Transverse colon (tissue), 4 donors: ENCODE results near the gene DYNLL1.

Experiments
- POLR2A ChIP-seq: fragments of 450-650 bp; IDR thresholded peaks from one replicate; pipeline ENCODE4 v1.6.1; 2016; ENCODE audit warnings: antibody characterized with exemption, mild to moderate bottlenecking, moderate library complexity
- POLR2AphosphoS5 ChIP-seq, 3 donors: sonication (generic); formaldehyde crosslinking; IDR thresholded peaks; one replicate each; pipeline ENCODE4 v1.6.1; 2016; ENCODE audit warnings: antibody characterized with exemption in 3 of 3
- TF ChIP-seq, protein P1 (sequence below), 5 experiments: fragments of 200-600 bp in 3 of 5; fragments of 450-650 bp in 2 of 5; sonication (generic) in 3 of 5; IDR thresholded peaks; 1 replicate in 2 of 5; 2 replicates in 3 of 5; pipeline ENCODE4 v1.5.1; 2016 to 2017; ENCODE audit warnings: antibody characterized with exemption in 5 of 5, inconsistent platforms in 3 of 5, mild to moderate bottlenecking in 2 of 5, moderate library complexity in 1 of 5

DNA sequence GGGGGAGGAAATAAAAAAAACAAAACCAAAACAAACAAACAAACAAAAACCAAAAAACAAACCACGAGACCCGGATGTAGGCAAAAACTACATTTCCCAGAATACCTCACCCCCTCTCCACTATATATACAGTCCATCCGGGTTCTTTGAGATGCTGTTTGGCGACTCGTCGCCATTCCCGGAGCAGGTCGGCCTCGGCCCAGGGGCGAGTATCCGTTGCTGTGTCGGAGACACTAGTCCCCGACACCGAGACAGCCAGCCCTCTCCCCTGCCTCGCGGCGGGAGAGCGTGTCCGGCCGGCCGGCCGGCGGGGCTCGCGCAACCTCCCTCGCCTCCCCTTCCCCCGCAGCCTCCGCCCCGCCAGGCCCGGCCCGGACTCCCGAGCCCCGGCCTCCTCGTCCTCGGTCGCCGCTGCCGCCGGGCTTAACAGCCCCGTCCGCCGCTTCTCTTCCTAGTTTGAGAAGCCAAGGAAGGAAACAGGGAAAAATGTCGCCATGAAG is 38.3 kb downstream of the DYNLL1 start, which contains the start of gene RNF10:
- TF ChIP-seq POLR2A (peak; percentile 99), POLR2AphosphoS5 (IDR thresholded peaks at IDR 0.05) (peak; percentile 99 to 100 (median 100))
- TF ChIP-seq, protein P1, sequence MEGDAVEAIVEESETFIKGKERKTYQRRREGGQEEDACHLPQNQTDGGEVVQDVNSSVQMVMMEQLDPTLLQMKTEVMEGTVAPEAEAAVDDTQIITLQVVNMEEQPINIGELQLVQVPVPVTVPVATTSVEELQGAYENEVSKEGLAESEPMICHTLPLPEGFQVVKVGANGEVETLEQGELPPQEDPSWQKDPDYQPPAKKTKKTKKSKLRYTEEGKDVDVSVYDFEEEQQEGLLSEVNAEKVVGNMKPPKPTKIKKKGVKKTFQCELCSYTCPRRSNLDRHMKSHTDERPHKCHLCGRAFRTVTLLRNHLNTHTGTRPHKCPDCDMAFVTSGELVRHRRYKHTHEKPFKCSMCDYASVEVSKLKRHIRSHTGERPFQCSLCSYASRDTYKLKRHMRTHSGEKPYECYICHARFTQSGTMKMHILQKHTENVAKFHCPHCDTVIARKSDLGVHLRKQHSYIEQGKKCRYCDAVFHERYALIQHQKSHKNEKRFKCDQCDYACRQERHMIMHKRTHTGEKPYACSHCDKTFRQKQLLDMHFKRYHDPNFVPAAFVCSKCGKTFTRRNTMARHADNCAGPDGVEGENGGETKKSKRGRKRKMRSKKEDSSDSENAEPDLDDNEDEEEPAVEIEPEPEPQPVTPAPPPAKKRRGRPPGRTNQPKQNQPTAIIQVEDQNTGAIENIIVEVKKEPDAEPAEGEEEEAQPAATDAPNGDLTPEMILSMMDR (IDR thresholded peaks at IDR 0.05) = no peak
